Astrocyte (in vitro differentiated cells and primary cell): ENCODE data around the gene C5AR1. TPM values are rescaled to one million over a fixed set of nuclear protein-coding genes. Genes with fewer than 3 reads are reported as not detected.
"Not testable (repeated sequence)": the region's sequence is repeated elsewhere in the genome, so short reads cannot be mapped to it uniquely, and the experiment has no call there.

Source experiments
- DNase-seq: peaks from one replicate; pipeline ENCODE4 v3.0.0-alpha.2; 2010; ENCODE audit warnings: low read depth
- FAIRE-seq: peaks from 2 replicates; lab custom pipeline; 2011; peaks lifted over from hg19 to GRCh38; lab: Jason Lieb, UNC
- H2AFZ ChIP-seq: 2 replicates; pipeline ENCODE4 v1.6.0; 2012; ENCODE audit warnings: low read depth, low read length, inconsistent platforms
- H3K27ac ChIP-seq: 2 replicates; pipeline ENCODE4 v1.5.1; 2011; ENCODE audit warnings: low read depth, low read length, inconsistent platforms
- H3K27me3 ChIP-seq: 2 replicates; pipeline ENCODE4 v1.6.0; 2011; ENCODE audit warnings: low read length, inconsistent platforms; ENCODE audit not compliant: insufficient read depth
- H3K36me3 ChIP-seq: 2 replicates; pipeline ENCODE4 v1.5.1; 2011; ENCODE audit warnings: low read length, inconsistent platforms; ENCODE audit not compliant: insufficient read depth
- H3K4me1 ChIP-seq: 2 replicates; pipeline ENCODE4 v1.5.1; 2011; ENCODE audit warnings: low read length, inconsistent platforms; ENCODE audit not compliant: insufficient read depth
- H3K4me2 ChIP-seq: 2 replicates; pipeline ENCODE4 v1.6.0; 2012; ENCODE audit warnings: low read length, inconsistent platforms
- H3K4me3 ChIP-seq: 2 replicates; pipeline ENCODE4 v1.5.1; 2011; ENCODE audit warnings: low read depth, mild to moderate bottlenecking, low read length, inconsistent platforms; ENCODE audit not compliant: insufficient read depth
- H3K79me2 ChIP-seq: 2 replicates; pipeline ENCODE4 v1.6.0; 2012; ENCODE audit warnings: mild to moderate bottlenecking, low read length, inconsistent platforms; ENCODE audit not compliant: insufficient read depth
- H3K9ac ChIP-seq: 2 replicates; pipeline ENCODE4 v1.6.0; 2012; ENCODE audit warnings: mild to moderate bottlenecking, low read length, inconsistent platforms
- H3K9me3 ChIP-seq: 2 replicates; pipeline ENCODE4 v1.5.1; 2012; ENCODE audit warnings: low read depth, mild to moderate bottlenecking, low read length, inconsistent platforms; ENCODE audit not compliant: insufficient read depth
- H4K20me1 ChIP-seq: 2 replicates; pipeline ENCODE4 v1.6.0; 2012; ENCODE audit warnings: low read length, inconsistent platforms; ENCODE audit not compliant: insufficient read depth
- H3K27ac Mint-ChIP-seq: one replicate; pipeline ENCODE4 v1.8.0; 2021; ENCODE audit warnings: mild to moderate bottlenecking, mixed read lengths; ENCODE audit not compliant: unreplicated experiment
- H3K27me3 Mint-ChIP-seq: one replicate; pipeline ENCODE4 v1.8.0; 2021; ENCODE audit warnings: low read depth, mixed read lengths; ENCODE audit not compliant: unreplicated experiment
- H3K36me3 Mint-ChIP-seq: one replicate; pipeline ENCODE4 v1.8.0; 2021; ENCODE audit warnings: low read depth, mixed read lengths; ENCODE audit not compliant: unreplicated experiment
- H3K4me1 Mint-ChIP-seq: one replicate; pipeline ENCODE4 v1.8.0; 2021; ENCODE audit warnings: low read depth, mixed read lengths; ENCODE audit not compliant: unreplicated experiment
- H3K4me3 Mint-ChIP-seq: one replicate; pipeline ENCODE4 v1.8.0; 2021; ENCODE audit warnings: mild to moderate bottlenecking, moderate library complexity, mixed read lengths; ENCODE audit not compliant: unreplicated experiment
- H3K9me3 Mint-ChIP-seq: one replicate; pipeline ENCODE4 v1.8.0; 2021; ENCODE audit warnings: mild to moderate bottlenecking, mixed read lengths; ENCODE audit not compliant: unreplicated experiment
- EZH2 ChIP-seq: IDR thresholded peaks from 2 replicates; pipeline ENCODE4 v1.6.1; 2012; ENCODE audit warnings: mild to moderate bottlenecking, low read length, inconsistent platforms; ENCODE audit not compliant: insufficient read depth
- total RNA-seq: library from RNA; stranded (reverse); gene quantifications from 2 replicates; pipeline ENCODE4 v1.2.1, GENCODE V29; 2021
- TF ChIP-seq, protein P1 (sequence below): IDR thresholded peaks from 2 replicates; pipeline ENCODE4 v1.5.1; 2011; ENCODE audit warnings: low read depth, mild to moderate bottlenecking, inconsistent platforms, low read length, moderate library complexity; ENCODE audit not compliant: insufficient read depth

Gene C5AR1
- total RNA-seq, 1 donor from 2014 or later = 4.6 TPM

DNA sequence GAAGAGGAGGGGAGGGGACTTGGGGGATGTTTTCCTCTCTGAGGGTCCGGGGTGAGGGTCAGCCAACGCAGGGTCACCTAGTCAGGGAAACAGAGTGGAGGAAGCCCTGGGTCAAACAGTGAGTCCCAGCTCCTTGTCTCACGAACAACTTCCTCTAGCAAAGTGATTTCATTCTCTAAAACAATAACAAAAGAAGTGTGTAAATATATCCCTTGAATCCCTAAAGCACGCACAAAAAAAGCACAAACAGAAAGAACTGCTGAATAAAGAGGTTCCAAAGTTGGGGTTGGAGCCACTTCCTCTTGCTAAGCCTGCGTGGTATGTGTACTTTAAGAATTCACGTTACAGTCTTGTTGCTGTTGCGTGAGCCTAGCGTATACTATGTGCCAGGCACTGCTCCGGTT lies 20.8 kb downstream of the C5AR1 start:
- no peaks in the 10 kb centered on the region for H3K36me3 Mint-ChIP-seq
- H3K27ac ChIP-seq = peak overlapping the region; percentile 27
- H3K27me3 Mint-ChIP-seq = peaks cover 18% of the 10 kb centered on the region
- no peak for DNase-seq
- no peak for FAIRE-seq
- peak overlapping the region; percentile 28 for H3K4me2 ChIP-seq
- H3K4me3 Mint-ChIP-seq = no peak overlapping the region
- no peaks in the 10 kb centered on the region for H4K20me1 ChIP-seq
- no peaks in the 10 kb centered on the region for H3K4me1 Mint-ChIP-seq
- no peak overlapping the region for H3K27ac Mint-ChIP-seq
- no peaks in the 10 kb centered on the region for H3K79me2 ChIP-seq
- H3K4me1 ChIP-seq = no peaks in the 10 kb centered on the region
- H3K9me3 Mint-ChIP-seq = peaks cover 3% of the 10 kb centered on the region
- H3K9ac ChIP-seq = no peak overlapping the region
- TF ChIP-seq, protein P1, sequence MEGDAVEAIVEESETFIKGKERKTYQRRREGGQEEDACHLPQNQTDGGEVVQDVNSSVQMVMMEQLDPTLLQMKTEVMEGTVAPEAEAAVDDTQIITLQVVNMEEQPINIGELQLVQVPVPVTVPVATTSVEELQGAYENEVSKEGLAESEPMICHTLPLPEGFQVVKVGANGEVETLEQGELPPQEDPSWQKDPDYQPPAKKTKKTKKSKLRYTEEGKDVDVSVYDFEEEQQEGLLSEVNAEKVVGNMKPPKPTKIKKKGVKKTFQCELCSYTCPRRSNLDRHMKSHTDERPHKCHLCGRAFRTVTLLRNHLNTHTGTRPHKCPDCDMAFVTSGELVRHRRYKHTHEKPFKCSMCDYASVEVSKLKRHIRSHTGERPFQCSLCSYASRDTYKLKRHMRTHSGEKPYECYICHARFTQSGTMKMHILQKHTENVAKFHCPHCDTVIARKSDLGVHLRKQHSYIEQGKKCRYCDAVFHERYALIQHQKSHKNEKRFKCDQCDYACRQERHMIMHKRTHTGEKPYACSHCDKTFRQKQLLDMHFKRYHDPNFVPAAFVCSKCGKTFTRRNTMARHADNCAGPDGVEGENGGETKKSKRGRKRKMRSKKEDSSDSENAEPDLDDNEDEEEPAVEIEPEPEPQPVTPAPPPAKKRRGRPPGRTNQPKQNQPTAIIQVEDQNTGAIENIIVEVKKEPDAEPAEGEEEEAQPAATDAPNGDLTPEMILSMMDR = no peak
- TF ChIP-seq EZH2 = no peak
- H3K36me3 ChIP-seq = no peaks in the 10 kb centered on the region
- no peaks in the 10 kb centered on the region for H3K27me3 ChIP-seq
- no peak overlapping the region for H3K4me3 ChIP-seq
- H3K9me3 ChIP-seq = no peaks in the 10 kb centered on the region
- peak overlapping the region; percentile 21 for H2AFZ ChIP-seq

DNA sequence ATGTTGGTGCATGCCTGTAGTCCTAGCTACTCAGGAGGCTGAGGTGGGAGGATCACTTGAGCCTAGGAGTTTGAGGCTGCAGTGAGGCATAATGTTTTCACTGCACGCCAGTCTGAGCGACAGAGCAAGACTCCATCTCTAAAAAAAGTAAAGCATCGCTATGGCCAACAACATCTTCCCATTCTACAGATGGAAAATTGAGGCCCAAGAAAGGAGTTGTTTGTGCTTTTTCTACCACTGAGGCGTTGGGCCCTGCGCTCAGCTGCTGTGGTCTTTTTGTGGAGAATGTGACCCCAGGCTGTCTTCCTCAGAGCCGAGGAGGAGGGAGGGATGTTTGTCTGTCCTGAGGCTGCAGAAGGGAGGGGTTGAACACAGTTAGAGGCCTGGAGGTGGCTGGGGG lies 21.8 kb downstream of the C5AR1 start:
- H3K27ac Mint-ChIP-seq = no peak overlapping the region
- peaks cover 3% of the 10 kb centered on the region for H3K9me3 Mint-ChIP-seq

DNA sequence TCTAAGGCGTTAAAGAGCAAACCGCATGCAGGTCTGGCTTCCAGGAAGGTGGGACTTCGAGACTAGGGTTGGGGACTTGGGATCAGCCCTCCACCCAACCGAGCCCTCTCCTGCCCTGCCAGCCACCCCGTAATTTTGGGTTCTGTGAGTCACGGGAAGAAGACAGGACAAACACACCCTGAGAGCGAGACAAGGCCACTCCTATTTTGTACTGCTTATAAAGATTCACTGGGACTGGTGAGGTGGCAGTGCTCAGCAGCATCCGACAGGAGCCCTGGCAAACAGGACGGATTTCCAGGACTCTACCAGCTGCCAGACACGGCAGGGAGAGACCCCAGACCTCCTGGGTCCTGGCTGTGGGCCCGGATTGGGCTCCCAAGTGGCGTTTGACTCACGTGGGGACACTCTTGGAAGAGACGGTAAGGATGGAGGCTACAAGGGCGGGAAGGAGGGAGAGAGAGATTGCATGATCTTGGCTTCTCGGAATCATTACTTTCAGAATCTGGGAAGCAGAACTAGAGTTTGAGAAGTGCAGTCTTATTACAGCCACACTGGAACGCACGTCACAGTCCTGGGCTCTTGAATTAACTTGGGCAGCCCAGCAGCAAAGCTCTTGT lies 22.4 kb downstream of the C5AR1 start, which contains the start of gene C5AR2:
Gene C5AR2 (plus strand): TSS at position 245 of the 617 bp plus-strand sequence. CDS start 8,625 bp downstream, outside the sequence.
- Histone ChIP-seq H3K27me3 (no peaks in the 10 kb centered on the region), H3K4me1 (no peaks in the 10 kb centered on the region), H3K27ac (no peak within 1 kb of the TSS), H3K4me2 (no peak within 1 kb of the TSS), H3K9me3 (no peaks in the 10 kb centered on the region), H4K20me1 (no peaks in the 10 kb centered on the region), H2AFZ (peak within 1 kb of the TSS; percentile 44), H3K9ac (no peak within 1 kb of the TSS), H3K4me3 (no peak within 1 kb of the TSS), H3K36me3 (no peaks in the 10 kb centered on the region), H3K79me2 (no peaks in the 10 kb centered on the region)
- Mint-ChIP-seq H3K27ac (no peak within 1 kb of the TSS), H3K27me3 (peaks cover 18% of the 10 kb centered on the region), H3K4me1 (no peaks in the 10 kb centered on the region), H3K36me3 (no peaks in the 10 kb centered on the region), H3K9me3 (peaks cover 3% of the 10 kb centered on the region), H3K4me3 (no peak within 1 kb of the TSS)
- FAIRE-seq (no peak), DNase-seq (no peak)
- no peak for TF ChIP-seq EZH2
- TF ChIP-seq, protein P1 = no peak

More for the DNA sequence above, 21.8 kb downstream of the C5AR1 start:
- no peaks in the 10 kb centered on the region for H3K36me3 ChIP-seq
- H3K27me3 Mint-ChIP-seq = peaks cover 18% of the 10 kb centered on the region
- H3K4me3 ChIP-seq = no peak overlapping the region
- DNase-seq (no peak), FAIRE-seq (no peak)
- H3K27me3 ChIP-seq = no peaks in the 10 kb centered on the region
- H3K4me3 Mint-ChIP-seq = no peak overlapping the region
- peak overlapping the region; percentile 44 for H2AFZ ChIP-seq
- no peaks in the 10 kb centered on the region for H4K20me1 ChIP-seq
- no peaks in the 10 kb centered on the region for H3K36me3 Mint-ChIP-seq
- H3K4me2 ChIP-seq = no peak overlapping the region
- no peaks in the 10 kb centered on the region for H3K4me1 Mint-ChIP-seq
- TF ChIP-seq EZH2 = no peak
- TF ChIP-seq, protein P1 = no peak
- H3K27ac ChIP-seq = no peak overlapping the region
- H3K79me2 ChIP-seq = no peaks in the 10 kb centered on the region
- no peaks in the 10 kb centered on the region for H3K4me1 ChIP-seq
- no peak overlapping the region for H3K9ac ChIP-seq
- no peaks in the 10 kb centered on the region for H3K9me3 ChIP-seq

DNA sequence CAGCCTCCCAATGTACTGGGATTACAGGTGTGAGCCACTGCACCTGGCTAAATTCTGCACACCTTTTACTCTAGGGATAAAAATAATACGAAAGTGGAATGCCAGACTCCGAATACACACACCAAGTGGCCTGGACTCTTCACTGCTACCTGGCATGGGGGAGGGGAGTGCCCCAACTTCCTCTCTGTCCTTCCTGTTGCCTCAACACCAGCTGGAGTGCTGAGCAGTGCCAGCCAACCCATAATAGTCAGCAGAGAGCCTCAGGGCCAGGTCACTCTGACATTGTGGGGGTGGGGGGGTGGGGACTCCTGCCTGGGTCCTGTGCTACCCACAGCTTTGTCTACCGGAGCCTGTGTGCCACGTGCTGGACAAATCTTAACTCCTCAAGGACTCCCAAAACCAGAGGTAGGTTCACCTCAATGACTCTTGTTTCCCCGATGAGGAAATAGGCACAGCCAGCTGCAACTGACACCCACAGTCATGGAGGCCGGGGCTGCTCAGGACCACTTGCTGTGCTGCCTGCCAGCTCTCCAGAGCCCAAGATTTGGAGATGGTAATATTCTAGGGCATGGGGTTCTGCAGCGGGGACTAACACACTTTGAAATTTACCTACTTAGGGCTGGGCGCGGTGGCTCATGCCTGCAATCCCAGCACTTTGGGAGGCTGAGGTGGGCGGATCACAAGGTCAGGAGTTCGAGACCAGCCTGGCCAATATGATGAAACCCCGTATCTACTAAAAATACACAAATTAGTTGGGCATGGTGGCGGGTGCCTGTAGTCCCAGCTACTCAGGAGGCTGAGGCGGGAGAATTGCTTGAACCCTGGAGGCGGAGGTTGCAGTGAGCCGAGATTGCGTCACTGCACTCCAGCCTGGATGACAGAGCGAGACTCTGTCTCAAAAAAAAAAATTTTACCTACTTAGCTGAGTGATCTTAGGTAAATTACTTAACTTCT lies 27.4 kb downstream of the C5AR1 start:
- not testable (repeated sequence) for H3K27ac Mint-ChIP-seq, DNase-seq, H3K36me3 Mint-ChIP-seq, H3K27ac ChIP-seq, H3K4me3 Mint-ChIP-seq, H3K36me3 ChIP-seq, H3K27me3 ChIP-seq, H3K4me2 ChIP-seq, H3K4me1 Mint-ChIP-seq, H3K9ac ChIP-seq, FAIRE-seq, H3K4me1 ChIP-seq, H3K4me3 ChIP-seq, H3K9me3 Mint-ChIP-seq, H4K20me1 ChIP-seq, H2AFZ ChIP-seq, H3K9me3 ChIP-seq, H3K79me2 ChIP-seq
- peaks cover 18% of the 10 kb centered on the region for H3K27me3 Mint-ChIP-seq
